ENCODE measurements around the gene UNC13C.

UNC13C gene

DNA sequence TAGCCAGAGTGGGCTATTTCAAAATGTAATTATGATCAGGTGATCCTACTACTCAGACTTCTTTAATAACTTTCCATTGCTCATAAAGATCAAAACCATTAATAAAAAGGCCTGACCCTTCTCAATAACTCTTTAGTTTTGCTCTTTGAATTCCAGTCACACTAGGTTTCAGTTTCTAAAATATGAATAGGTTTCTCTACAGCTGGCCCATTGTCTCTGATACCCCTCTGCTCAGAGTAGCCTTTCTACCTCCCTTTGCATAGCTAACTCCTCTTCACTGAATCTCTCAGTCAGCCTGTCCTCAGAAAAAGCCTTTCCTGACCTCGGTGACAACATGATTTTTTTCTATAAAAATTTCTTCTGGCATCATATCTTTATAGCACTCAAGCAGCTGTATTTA is 209.1 kb downstream of the UNC13C start:
- Histone ChIP-seq H3K18ac (ENCODE audit: low read length) (no peak overlapping the region), H4K91ac (ENCODE audit: low read depth, low read length) (no peak overlapping the region), H3K27ac (ENCODE audit: low read depth, low read length) (no peak overlapping the region), H2AFZ (ENCODE audit: insufficient read depth, low read length, poor library complexity) (no peak overlapping the region), H3K9me3 (ENCODE audit: insufficient read depth, low read depth, low read length) (no peaks in the 10 kb centered on the region), H3K4me3 (ENCODE audit: low read depth, low read length) (no peak overlapping the region), H3K4ac (ENCODE audit: low read depth, low read length) (no peak overlapping the region), H3K9ac (ENCODE audit: low read length) (no peak overlapping the region), H4K12ac (ENCODE audit: low read depth, low read length) (no peak overlapping the region), H2BK120ac (ENCODE audit: insufficient read depth, low read length, poor library complexity) (no peak overlapping the region), H3K36me3 (ENCODE audit: control insufficient read depth in 1 of 2, insufficient read depth in 2 of 2, low read length in 2 of 2) (no peaks in the 10 kb centered on the region), H3K27me3 (ENCODE audit: insufficient read depth, low read length) (no peaks in the 10 kb centered on the region), H2BK12ac (ENCODE audit: low read length) (no peak overlapping the region), H3K4me2 (ENCODE audit: low read length) (no peak overlapping the region), H2BK5ac (ENCODE audit: low read depth, low read length, poor library complexity) (no peak overlapping the region), H3K14ac (ENCODE audit: low read length) (no peak overlapping the region), H3K79me2 (ENCODE audit: control insufficient read depth, insufficient read depth, low read length, poor library complexity) (no peaks in the 10 kb centered on the region), H4K8ac (ENCODE audit: low read depth, low read length) (no peak overlapping the region), H3K4me1 (ENCODE audit: control insufficient read depth in 1 of 2, insufficient read depth in 2 of 2, low read length in 2 of 2) (no peaks in the 10 kb centered on the region), H3K23ac (ENCODE audit: low read length) (no peak overlapping the region), H3K79me1 (ENCODE audit: low read length) (no peaks in the 10 kb centered on the region), H2AK5ac (ENCODE audit: low read length) (no peak overlapping the region)
- no CpG with 5 or more reads among the region's 1 CpG for WGBS (ENCODE audit: extremely low coverage, insufficient coverage, insufficient read length)
- DNase-seq = no peak

DNA sequence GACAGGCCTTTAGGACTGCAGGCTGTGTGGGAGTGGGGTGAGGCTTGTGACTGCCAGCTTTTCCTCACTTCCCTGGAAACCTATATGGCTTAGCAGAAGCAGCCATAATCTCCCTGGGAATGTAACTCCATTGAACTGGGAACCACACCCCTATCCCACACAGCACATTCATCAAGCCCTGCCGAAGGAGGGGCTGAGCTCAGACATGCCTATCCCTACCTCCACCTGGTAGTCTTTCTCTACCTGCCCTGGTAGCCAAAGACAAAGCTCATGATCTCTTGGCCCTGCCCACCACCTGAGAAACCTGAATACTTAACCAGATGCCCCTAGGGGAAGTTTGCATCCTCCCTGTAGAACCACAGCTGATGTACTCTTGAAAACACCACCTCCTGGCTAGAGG is 219.8 kb downstream of the UNC13C start:
- no peaks in the 10 kb centered on the region for H3K36me3 ChIP-seq (ENCODE audit: control insufficient read depth in 1 of 2, insufficient read depth in 2 of 2, low read length in 2 of 2)
- no peak overlapping the region for H3K9ac ChIP-seq (ENCODE audit: low read length)
- H3K27ac ChIP-seq (ENCODE audit: low read depth, low read length) = no peak overlapping the region
- H4K91ac ChIP-seq (ENCODE audit: low read depth, low read length) = no peak overlapping the region
- no peak overlapping the region for H2AK5ac ChIP-seq (ENCODE audit: low read length)
- no peaks in the 10 kb centered on the region for H3K4me1 ChIP-seq (ENCODE audit: control insufficient read depth in 1 of 2, insufficient read depth in 2 of 2, low read length in 2 of 2)
- no peaks in the 10 kb centered on the region for H3K9me3 ChIP-seq (ENCODE audit: insufficient read depth, low read depth, low read length)
- no peak overlapping the region for H3K14ac ChIP-seq (ENCODE audit: low read length)
- H3K23ac ChIP-seq (ENCODE audit: low read length) = no peak overlapping the region
- no peaks in the 10 kb centered on the region for H3K79me1 ChIP-seq (ENCODE audit: low read length)
- H3K27me3 ChIP-seq (ENCODE audit: insufficient read depth, low read length) = no peaks in the 10 kb centered on the region
- no peak overlapping the region for H3K4me3 ChIP-seq (ENCODE audit: low read depth, low read length)
- H4K12ac ChIP-seq (ENCODE audit: low read depth, low read length) = no peak overlapping the region
- WGBS (ENCODE audit: extremely low coverage, insufficient coverage, insufficient read length) = no CpG with 5 or more reads among the region's 1 CpG
- no peak overlapping the region for H2BK120ac ChIP-seq (ENCODE audit: insufficient read depth, low read length, poor library complexity)
- no peak overlapping the region for H2BK12ac ChIP-seq (ENCODE audit: low read length)
- no peak for DNase-seq
- no peak overlapping the region for H3K4me2 ChIP-seq (ENCODE audit: low read length)
- H4K8ac ChIP-seq (ENCODE audit: low read depth, low read length) = no peak overlapping the region
- H3K18ac ChIP-seq (ENCODE audit: low read length) = no peak overlapping the region
- H3K4ac ChIP-seq (ENCODE audit: low read depth, low read length) = no peak overlapping the region
- H2BK5ac ChIP-seq (ENCODE audit: low read depth, low read length, poor library complexity) = no peak overlapping the region
- no peaks in the 10 kb centered on the region for H3K79me2 ChIP-seq (ENCODE audit: control insufficient read depth, insufficient read depth, low read length, poor library complexity)
- H2AFZ ChIP-seq (ENCODE audit: insufficient read depth, low read length, poor library complexity) = no peak overlapping the region

DNA sequence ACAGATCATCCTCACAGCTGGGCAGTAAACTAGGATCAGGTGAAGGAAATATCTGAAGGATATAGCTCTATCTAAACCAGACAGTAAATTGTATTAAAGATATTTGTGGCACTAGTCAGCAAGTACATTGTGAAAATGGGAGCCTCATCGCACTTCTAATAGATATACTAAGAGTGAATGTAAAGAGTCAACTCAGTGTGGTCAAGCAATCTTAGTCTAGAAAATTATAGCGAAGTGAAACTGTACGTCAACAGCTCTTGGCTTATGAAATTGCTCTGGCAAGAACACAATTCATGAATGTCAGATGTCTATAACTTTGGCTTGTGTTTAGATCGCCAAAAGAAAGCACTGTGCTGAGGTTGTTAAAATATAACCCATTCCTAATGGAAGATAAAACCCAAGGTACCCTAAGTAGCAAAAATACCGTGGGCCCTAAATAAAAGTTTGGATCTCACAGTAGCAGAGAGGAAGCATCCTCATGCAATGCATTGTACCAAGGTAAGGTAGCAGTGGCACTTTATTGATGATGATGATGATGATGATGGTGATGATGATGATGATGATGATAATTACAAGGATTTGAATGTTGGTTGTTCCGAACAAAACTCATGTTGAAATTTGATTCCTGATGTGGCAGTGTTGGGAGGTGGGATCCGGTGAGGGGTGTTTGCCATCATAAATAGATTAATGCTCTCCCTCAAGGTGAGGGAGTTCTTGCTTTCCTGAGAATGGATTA is 228.5 kb downstream of the UNC13C start:
- H3K4me3 ChIP-seq (ENCODE audit: low read depth, low read length) = no peak overlapping the region
- no peak overlapping the region for H2BK120ac ChIP-seq (ENCODE audit: insufficient read depth, low read length, poor library complexity)

DNA sequence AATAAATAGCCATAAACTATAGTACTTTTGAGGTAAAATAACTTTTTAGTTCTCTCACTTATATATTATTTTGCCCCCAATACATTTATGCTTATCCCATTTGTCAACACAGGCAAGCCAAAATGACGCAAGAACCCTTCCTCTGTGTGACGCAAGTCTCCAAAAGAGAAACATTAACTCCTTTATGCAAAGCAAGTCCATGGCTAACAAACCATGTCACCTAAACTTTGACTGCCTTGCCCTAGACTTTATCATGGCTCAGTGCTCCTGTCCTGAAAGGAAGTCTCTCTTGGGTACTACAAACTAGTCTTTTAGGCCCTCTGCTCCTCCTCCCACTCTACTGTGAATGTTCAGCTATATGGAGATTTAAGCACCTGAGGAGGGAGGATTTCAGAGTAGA is 230.5 kb downstream of the UNC13C start:
- Histone ChIP-seq H3K23ac (ENCODE audit: low read length) (no peak overlapping the region), H3K9me3 (ENCODE audit: insufficient read depth, low read depth, low read length) (no peaks in the 10 kb centered on the region), H4K12ac (ENCODE audit: low read depth, low read length) (no peak overlapping the region), H3K4me3 (ENCODE audit: low read depth, low read length) (no peak overlapping the region), H3K18ac (ENCODE audit: low read length) (no peak overlapping the region), H3K27ac (ENCODE audit: low read depth, low read length) (no peak overlapping the region), H3K79me2 (ENCODE audit: control insufficient read depth, insufficient read depth, low read length, poor library complexity) (no peaks in the 10 kb centered on the region), H4K91ac (ENCODE audit: low read depth, low read length) (no peak overlapping the region), H3K14ac (ENCODE audit: low read length) (no peak overlapping the region), H3K4me2 (ENCODE audit: low read length) (no peak overlapping the region), H4K8ac (ENCODE audit: low read depth, low read length) (no peak overlapping the region), H3K4me1 (ENCODE audit: control insufficient read depth in 1 of 2, insufficient read depth in 2 of 2, low read length in 2 of 2) (no peaks in the 10 kb centered on the region), H2BK12ac (ENCODE audit: low read length) (no peak overlapping the region), H2AFZ (ENCODE audit: insufficient read depth, low read length, poor library complexity) (no peak overlapping the region), H3K79me1 (ENCODE audit: low read length) (no peaks in the 10 kb centered on the region), H2AK5ac (ENCODE audit: low read length) (no peak overlapping the region), H3K4ac (ENCODE audit: low read depth, low read length) (no peak overlapping the region), H3K27me3 (ENCODE audit: insufficient read depth, low read length) (no peaks in the 10 kb centered on the region), H2BK5ac (ENCODE audit: low read depth, low read length, poor library complexity) (no peak overlapping the region), H3K9ac (ENCODE audit: low read length) (no peak overlapping the region), H2BK120ac (ENCODE audit: insufficient read depth, low read length, poor library complexity) (no peak overlapping the region), H3K36me3 (ENCODE audit: control insufficient read depth in 1 of 2, insufficient read depth in 2 of 2, low read length in 2 of 2) (no peaks in the 10 kb centered on the region)
- no peak for DNase-seq
- WGBS (ENCODE audit: extremely low coverage, insufficient coverage, insufficient read length) = no CpG with 5 or more reads among the region's 2 CpGs

More for the DNA sequence above, 228.5 kb downstream of the UNC13C start:
- H3K4me1 ChIP-seq (ENCODE audit: control insufficient read depth in 1 of 2, insufficient read depth in 2 of 2, low read length in 2 of 2) = no peaks in the 10 kb centered on the region
- H3K79me2 ChIP-seq (ENCODE audit: control insufficient read depth, insufficient read depth, low read length, poor library complexity) = no peaks in the 10 kb centered on the region
- H2BK12ac ChIP-seq (ENCODE audit: low read length) = no peak overlapping the region
- DNase-seq = no peak
- H4K91ac ChIP-seq (ENCODE audit: low read depth, low read length) = no peak overlapping the region
- no peaks in the 10 kb centered on the region for H3K27me3 ChIP-seq (ENCODE audit: insufficient read depth, low read length)
- no peak overlapping the region for H3K23ac ChIP-seq (ENCODE audit: low read length)
- no peak overlapping the region for H2AK5ac ChIP-seq (ENCODE audit: low read length)
- no peak overlapping the region for H3K27ac ChIP-seq (ENCODE audit: low read depth, low read length)
- WGBS (ENCODE audit: extremely low coverage, insufficient coverage, insufficient read length) = no CpG with 5 or more reads among the region's 7 CpGs
- no peak overlapping the region for H2BK5ac ChIP-seq (ENCODE audit: low read depth, low read length, poor library complexity)
- no peak overlapping the region for H4K8ac ChIP-seq (ENCODE audit: low read depth, low read length)
- no peak overlapping the region for H3K9ac ChIP-seq (ENCODE audit: low read length)
- H3K9me3 ChIP-seq (ENCODE audit: insufficient read depth, low read depth, low read length) = no peaks in the 10 kb centered on the region
- H3K4me2 ChIP-seq (ENCODE audit: low read length) = no peak overlapping the region
- H2AFZ ChIP-seq (ENCODE audit: insufficient read depth, low read length, poor library complexity) = no peak overlapping the region
- H3K14ac ChIP-seq (ENCODE audit: low read length) = no peak overlapping the region
- no peak overlapping the region for H3K18ac ChIP-seq (ENCODE audit: low read length)
- no peaks in the 10 kb centered on the region for H3K79me1 ChIP-seq (ENCODE audit: low read length)
- no peak overlapping the region for H4K12ac ChIP-seq (ENCODE audit: low read depth, low read length)
- no peak overlapping the region for H3K4ac ChIP-seq (ENCODE audit: low read depth, low read length)
- H3K36me3 ChIP-seq (ENCODE audit: control insufficient read depth in 1 of 2, insufficient read depth in 2 of 2, low read length in 2 of 2) = no peaks in the 10 kb centered on the region

Measured in trophoblast cell (in vitro differentiated cells and primary cell).